GM12873 (cell line): ENCODE measurements around the gene SHCBP1L.

ENCODE experiments used
- TF ChIP-seq, protein P1 (sequence below): IDR thresholded peaks from 2 replicates; pipeline ENCODE4 v1.5.1; 2012; ENCODE audit warnings: low read depth, mild to moderate bottlenecking, moderate library complexity, low read length, control low read depth; ENCODE audit not compliant: insufficient read depth; ENCODE audit errors: missing control alignments

Gene SHCBP1L

DNA sequence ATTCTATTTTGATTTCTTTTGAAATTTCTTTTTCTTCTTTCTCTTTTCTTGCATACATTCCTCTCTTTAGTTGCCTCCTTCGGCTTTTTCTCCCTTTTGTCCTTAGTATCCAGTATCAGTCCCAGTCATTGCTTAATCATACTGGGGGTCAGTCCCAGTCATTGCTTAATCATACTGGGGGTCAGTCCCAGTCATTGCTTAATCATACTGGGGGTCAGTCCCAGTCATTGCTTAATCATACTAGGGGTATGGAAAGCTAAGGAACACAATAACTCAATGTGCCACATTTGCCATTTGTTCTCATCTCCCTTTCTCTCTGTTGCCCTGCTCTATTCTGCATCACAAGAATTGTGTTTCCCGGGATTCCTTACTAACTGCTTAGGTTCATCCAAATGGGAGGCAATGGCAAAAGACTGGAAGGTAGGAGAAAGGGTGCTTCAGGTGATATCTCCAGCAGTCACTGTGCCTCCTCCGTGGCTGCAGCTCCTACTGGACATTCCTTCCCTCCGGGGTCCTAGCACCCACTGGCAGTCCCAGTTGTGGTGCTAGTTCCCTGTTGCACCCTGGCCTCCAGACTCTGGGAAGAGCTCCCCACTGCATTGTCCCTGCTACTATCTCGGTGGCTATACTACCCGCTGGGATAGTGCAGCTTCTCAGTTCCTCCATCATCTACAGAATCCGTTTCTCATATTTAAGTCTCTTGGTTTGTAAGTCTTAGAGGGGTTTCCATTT lies 37.6 kb upstream of the SHCBP1L start:
- TF ChIP-seq, protein P1, sequence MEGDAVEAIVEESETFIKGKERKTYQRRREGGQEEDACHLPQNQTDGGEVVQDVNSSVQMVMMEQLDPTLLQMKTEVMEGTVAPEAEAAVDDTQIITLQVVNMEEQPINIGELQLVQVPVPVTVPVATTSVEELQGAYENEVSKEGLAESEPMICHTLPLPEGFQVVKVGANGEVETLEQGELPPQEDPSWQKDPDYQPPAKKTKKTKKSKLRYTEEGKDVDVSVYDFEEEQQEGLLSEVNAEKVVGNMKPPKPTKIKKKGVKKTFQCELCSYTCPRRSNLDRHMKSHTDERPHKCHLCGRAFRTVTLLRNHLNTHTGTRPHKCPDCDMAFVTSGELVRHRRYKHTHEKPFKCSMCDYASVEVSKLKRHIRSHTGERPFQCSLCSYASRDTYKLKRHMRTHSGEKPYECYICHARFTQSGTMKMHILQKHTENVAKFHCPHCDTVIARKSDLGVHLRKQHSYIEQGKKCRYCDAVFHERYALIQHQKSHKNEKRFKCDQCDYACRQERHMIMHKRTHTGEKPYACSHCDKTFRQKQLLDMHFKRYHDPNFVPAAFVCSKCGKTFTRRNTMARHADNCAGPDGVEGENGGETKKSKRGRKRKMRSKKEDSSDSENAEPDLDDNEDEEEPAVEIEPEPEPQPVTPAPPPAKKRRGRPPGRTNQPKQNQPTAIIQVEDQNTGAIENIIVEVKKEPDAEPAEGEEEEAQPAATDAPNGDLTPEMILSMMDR = no peak

- TF ChIP-seq, protein P1 = no peak
Measured at GRCh38 chr1:182985876-182986275, 32.9 kb upstream of the SHCBP1L start.

- TF ChIP-seq, protein P1 = no peak
Measured at GRCh38 chr1:182984621-182985020, 31.7 kb upstream of the SHCBP1L start.

DNA sequence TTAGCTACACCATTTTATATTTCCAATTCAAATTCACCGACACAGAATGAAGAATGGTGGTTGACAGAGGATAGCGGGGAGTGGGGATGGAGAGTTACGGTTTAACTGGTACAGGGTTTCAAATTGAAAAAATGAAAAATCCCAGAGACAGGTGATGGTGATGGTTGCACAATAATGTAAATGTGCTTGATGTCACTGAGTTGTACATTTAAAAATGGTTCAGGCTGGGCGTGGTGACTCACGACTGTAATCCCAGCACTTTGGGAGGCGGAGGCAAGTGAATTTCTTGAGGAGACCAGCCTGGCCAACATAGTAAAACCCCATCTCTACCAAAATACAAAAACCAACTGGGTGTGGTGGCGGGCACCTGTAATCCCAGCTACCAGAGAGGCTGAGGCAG lies 31.2 kb upstream of the SHCBP1L start:
- TF ChIP-seq, protein P1 = no peak

GRCh38 chr1:182978151-182978853 lies 25.3 kb upstream of the SHCBP1L start:
- TF ChIP-seq, protein P1 = no peak

- TF ChIP-seq, protein P1 = no peak
Measured at GRCh38 chr1:182977480-182977879, 24.5 kb upstream of the SHCBP1L start.

DNA sequence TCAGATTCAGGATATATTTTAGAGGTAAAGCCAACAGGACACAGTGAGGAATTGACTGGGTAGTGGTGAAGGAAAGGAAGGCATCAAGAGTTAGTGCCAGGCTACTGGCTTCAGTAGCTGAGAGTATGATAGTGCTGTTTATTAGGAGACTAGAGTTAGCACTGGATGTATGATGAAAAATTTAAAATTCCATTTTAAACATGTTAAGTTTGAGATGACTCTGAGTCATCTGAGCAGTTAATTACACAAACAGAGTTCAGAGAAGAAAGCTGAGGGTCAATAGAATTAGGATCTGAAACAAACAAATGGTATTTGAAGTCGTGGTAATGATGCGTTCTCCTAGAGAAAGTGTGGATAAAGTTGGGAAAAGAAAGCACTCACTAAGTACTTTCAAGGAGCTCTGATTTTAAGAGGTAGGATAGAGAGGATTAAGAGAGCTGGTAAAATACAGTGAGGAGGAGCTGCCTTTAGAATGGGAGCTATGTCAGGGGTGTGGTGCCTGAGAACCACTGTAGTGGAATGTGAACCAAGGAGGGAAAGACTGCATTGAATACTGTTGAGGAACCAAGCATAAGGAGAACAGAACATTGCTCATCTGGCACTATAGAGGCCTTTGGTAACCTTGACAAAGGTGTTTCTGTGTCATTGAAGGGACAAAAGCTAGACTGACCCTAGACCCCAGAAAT lies 21.7 kb upstream of the SHCBP1L start:
- TF ChIP-seq, protein P1 = no peak
